ENCODE data around the gene IL3. TPM values are rescaled to one million over a fixed set of nuclear protein-coding genes. Genes with fewer than 3 reads are reported as not detected.

Gene IL3
- total RNA-seq, 1 experiment from 2014 or later, result not detected

DNA sequence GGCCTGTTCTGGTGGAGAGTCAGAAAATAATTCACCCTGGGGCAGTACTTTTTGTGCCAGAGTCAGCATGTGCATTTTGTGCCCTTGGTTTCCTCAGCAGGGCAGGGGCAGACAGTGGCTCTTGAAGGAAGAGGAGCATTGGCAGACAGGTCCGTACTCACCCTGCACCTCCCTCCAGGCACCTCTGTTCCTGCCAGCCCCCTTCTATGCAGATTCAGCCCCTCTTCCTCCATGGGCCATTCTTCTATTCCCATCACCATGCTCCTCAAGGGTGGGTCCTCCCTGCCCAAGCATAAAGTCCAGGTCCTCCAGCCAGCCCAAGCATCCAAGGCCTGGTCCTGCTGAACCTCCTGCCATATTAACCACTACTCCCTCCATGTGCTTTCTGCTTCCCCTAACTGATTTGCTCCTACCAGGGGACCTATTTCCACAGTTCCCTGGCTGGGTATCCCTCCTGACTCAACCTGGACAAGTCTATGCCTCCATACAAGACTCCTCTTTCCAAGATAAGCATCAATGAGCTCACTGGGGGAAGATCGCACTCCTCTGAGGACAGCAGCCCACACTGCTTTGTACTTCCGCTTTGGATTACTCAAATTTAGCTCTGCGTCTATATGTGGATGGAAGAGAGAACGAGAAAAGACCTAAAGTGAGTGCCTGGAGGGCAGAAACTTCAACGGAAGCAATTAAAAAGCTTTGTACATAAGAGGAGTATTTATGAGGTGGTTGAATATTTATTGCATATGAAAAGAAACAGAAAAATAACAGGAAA lies 39.7 kb upstream of the IL3 start (continued):
- TF ChIP-seq, protein P1, sequence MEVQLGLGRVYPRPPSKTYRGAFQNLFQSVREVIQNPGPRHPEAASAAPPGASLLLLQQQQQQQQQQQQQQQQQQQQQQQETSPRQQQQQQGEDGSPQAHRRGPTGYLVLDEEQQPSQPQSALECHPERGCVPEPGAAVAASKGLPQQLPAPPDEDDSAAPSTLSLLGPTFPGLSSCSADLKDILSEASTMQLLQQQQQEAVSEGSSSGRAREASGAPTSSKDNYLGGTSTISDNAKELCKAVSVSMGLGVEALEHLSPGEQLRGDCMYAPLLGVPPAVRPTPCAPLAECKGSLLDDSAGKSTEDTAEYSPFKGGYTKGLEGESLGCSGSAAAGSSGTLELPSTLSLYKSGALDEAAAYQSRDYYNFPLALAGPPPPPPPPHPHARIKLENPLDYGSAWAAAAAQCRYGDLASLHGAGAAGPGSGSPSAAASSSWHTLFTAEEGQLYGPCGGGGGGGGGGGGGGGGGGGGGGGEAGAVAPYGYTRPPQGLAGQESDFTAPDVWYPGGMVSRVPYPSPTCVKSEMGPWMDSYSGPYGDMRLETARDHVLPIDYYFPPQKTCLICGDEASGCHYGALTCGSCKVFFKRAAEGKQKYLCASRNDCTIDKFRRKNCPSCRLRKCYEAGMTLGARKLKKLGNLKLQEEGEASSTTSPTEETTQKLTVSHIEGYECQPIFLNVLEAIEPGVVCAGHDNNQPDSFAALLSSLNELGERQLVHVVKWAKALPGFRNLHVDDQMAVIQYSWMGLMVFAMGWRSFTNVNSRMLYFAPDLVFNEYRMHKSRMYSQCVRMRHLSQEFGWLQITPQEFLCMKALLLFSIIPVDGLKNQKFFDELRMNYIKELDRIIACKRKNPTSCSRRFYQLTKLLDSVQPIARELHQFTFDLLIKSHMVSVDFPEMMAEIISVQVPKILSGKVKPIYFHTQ (CRISPR knock-in tag; IDR thresholded peaks at IDR 0.05), result no peak
- TF ChIP-seq ZNF416 (CRISPR knock-in tag; IDR thresholded peaks at IDR 0.05) (no peak), TEAD4 (CRISPR knock-in tag; IDR thresholded peaks at IDR 0.05) (no peak)

DNA sequence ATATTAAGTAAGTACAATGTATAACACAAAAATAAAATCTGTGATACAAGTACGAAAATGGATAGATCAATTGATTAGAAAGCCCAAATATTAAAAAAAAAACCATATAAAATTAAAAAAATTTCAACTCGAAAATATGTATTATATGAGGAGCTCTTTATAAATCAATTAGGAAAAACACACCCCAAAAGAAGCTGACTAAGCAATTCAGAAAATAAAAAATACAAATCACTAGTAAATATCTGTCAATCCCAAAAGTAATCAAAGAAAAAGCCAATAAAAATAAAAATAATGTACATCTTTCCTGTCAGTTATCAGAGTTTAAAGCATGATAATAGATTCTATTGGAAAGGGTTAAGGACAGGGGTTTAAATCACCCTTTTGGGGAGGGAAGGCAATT lies 38.8 kb upstream of the IL3 start:
- TF ChIP-seq, protein P2, sequence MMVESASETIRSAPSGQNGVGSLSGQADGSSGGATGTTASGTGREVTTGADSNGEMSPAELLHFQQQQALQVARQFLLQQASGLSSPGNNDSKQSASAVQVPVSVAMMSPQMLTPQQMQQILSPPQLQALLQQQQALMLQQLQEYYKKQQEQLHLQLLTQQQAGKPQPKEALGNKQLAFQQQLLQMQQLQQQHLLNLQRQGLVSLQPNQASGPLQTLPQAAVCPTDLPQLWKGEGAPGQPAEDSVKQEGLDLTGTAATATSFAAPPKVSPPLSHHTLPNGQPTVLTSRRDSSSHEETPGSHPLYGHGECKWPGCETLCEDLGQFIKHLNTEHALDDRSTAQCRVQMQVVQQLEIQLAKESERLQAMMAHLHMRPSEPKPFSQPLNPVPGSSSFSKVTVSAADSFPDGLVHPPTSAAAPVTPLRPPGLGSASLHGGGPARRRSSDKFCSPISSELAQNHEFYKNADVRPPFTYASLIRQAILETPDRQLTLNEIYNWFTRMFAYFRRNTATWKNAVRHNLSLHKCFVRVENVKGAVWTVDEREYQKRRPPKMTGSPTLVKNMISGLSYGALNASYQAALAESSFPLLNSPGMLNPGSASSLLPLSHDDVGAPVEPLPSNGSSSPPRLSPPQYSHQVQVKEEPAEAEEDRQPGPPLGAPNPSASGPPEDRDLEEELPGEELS (CRISPR knock-in tag; IDR thresholded peaks at IDR 0.05), result no peak
- TF ChIP-seq, protein P3, sequence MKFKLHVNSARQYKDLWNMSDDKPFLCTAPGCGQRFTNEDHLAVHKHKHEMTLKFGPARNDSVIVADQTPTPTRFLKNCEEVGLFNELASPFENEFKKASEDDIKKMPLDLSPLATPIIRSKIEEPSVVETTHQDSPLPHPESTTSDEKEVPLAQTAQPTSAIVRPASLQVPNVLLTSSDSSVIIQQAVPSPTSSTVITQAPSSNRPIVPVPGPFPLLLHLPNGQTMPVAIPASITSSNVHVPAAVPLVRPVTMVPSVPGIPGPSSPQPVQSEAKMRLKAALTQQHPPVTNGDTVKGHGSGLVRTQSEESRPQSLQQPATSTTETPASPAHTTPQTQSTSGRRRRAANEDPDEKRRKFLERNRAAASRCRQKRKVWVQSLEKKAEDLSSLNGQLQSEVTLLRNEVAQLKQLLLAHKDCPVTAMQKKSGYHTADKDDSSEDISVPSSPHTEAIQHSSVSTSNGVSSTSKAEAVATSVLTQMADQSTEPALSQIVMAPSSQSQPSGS (CRISPR knock-in tag; IDR thresholded peaks at IDR 0.05; ENCODE audit: borderline replicate concordance, low read depth), result no peak
- no peak for TF ChIP-seq HMGA2 (CRISPR knock-in tag; IDR thresholded peaks at IDR 0.05)
- no peak overlapping the region for H3K27ac Mint-ChIP-seq

DNA sequence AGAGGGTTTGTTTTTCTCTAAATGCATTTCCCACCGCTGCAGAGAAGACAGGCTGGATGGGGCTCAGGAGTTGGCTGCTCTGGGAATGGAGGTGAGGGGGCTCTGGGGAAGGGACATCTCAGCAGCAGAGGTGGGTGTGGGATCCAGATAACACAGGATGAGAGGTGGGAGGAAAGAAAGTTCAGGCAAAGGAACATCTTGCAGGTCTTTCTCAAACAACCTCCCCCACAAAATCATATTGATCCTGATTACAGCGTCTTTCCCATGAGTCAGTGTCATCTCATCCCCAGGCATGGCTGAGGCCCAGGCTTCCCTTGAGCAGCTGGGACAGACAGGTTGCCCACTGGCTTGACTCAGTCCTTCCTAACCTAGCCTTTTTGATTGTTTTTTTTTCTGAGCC lies 37.7 kb upstream of the IL3 start:
- Mint-ChIP-seq H3K9me3 (no peaks in the 10 kb centered on the region), H3K4me3 (no peak overlapping the region), H3K27me3 (ENCODE audit: low read depth) (no peaks in the 10 kb centered on the region), H3K4me1 (peaks cover 3% of the 10 kb centered on the region; the same call in 1 of the 2 replicates), H3K36me3 (no peaks in the 10 kb centered on the region), H3K27ac (no peak overlapping the region)
- CTCF ChIA-PET, result no interaction called here
- ATAC-seq (no peak), DNase-seq (ENCODE audit: low spot score) (no peak)
- POLR2A ChIA-PET, result no interaction called here
- TF ChIP-seq, protein P4, sequence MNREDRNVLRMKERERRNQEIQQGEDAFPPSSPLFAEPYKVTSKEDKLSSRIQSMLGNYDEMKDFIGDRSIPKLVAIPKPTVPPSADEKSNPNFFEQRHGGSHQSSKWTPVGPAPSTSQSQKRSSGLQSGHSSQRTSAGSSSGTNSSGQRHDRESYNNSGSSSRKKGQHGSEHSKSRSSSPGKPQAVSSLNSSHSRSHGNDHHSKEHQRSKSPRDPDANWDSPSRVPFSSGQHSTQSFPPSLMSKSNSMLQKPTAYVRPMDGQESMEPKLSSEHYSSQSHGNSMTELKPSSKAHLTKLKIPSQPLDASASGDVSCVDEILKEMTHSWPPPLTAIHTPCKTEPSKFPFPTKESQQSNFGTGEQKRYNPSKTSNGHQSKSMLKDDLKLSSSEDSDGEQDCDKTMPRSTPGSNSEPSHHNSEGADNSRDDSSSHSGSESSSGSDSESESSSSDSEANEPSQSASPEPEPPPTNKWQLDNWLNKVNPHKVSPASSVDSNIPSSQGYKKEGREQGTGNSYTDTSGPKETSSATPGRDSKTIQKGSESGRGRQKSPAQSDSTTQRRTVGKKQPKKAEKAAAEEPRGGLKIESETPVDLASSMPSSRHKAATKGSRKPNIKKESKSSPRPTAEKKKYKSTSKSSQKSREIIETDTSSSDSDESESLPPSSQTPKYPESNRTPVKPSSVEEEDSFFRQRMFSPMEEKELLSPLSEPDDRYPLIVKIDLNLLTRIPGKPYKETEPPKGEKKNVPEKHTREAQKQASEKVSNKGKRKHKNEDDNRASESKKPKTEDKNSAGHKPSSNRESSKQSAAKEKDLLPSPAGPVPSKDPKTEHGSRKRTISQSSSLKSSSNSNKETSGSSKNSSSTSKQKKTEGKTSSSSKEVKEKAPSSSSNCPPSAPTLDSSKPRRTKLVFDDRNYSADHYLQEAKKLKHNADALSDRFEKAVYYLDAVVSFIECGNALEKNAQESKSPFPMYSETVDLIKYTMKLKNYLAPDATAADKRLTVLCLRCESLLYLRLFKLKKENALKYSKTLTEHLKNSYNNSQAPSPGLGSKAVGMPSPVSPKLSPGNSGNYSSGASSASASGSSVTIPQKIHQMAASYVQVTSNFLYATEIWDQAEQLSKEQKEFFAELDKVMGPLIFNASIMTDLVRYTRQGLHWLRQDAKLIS (CRISPR knock-in tag; IDR thresholded peaks at IDR 0.05; ENCODE audit: borderline replicate concordance), result no peak
- TF ChIP-seq FOXK1 (CRISPR knock-in tag; IDR thresholded peaks at IDR 0.05), result no peak
- TF ChIP-seq SMAD4 (CRISPR knock-in tag; IDR thresholded peaks at IDR 0.05), result no peak
- no peak for TF ChIP-seq TEAD1 (CRISPR knock-in tag; IDR thresholded peaks at IDR 0.05)
- TF ChIP-seq ZNF416 (CRISPR knock-in tag; IDR thresholded peaks at IDR 0.05), result no peak
- no peak for TF ChIP-seq SMAD3 (CRISPR knock-in tag; IDR thresholded peaks at IDR 0.05; ENCODE audit: borderline replicate concordance)
- TF ChIP-seq ETV6 (CRISPR knock-in tag; IDR thresholded peaks at IDR 0.05), result no peak
- TF ChIP-seq, protein P5, sequence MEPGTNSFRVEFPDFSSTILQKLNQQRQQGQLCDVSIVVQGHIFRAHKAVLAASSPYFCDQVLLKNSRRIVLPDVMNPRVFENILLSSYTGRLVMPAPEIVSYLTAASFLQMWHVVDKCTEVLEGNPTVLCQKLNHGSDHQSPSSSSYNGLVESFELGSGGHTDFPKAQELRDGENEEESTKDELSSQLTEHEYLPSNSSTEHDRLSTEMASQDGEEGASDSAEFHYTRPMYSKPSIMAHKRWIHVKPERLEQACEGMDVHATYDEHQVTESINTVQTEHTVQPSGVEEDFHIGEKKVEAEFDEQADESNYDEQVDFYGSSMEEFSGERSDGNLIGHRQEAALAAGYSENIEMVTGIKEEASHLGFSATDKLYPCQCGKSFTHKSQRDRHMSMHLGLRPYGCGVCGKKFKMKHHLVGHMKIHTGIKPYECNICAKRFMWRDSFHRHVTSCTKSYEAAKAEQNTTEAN (CRISPR knock-in tag; IDR thresholded peaks at IDR 0.05), result no peak
- TF ChIP-seq, protein P6, sequence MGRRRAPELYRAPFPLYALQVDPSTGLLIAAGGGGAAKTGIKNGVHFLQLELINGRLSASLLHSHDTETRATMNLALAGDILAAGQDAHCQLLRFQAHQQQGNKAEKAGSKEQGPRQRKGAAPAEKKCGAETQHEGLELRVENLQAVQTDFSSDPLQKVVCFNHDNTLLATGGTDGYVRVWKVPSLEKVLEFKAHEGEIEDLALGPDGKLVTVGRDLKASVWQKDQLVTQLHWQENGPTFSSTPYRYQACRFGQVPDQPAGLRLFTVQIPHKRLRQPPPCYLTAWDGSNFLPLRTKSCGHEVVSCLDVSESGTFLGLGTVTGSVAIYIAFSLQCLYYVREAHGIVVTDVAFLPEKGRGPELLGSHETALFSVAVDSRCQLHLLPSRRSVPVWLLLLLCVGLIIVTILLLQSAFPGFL (CRISPR knock-in tag; IDR thresholded peaks at IDR 0.05; ENCODE audit: borderline replicate concordance), result no peak
- TF ChIP-seq, protein P7, sequence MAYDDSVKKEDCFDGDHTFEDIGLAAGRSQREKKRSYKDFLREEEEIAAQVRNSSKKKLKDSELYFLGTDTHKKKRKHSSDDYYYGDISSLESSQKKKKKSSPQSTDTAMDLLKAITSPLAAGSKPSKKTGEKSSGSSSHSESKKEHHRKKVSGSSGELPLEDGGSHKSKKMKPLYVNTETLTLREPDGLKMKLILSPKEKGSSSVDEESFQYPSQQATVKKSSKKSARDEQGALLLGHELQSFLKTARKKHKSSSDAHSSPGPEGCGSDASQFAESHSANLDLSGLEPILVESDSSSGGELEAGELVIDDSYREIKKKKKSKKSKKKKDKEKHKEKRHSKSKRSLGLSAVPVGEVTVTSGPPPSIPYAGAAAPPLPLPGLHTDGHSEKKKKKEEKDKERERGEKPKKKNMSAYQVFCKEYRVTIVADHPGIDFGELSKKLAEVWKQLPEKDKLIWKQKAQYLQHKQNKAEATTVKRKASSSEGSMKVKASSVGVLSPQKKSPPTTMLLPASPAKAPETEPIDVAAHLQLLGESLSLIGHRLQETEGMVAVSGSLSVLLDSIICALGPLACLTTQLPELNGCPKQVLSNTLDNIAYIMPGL (CRISPR knock-in tag; IDR thresholded peaks at IDR 0.05), result no peak
- no peak for TF ChIP-seq NR2C2 (CRISPR knock-in tag; IDR thresholded peaks at IDR 0.05)

More for the DNA sequence above, 38.8 kb upstream of the IL3 start:
- Mint-ChIP-seq H3K9me3 (no peaks in the 10 kb centered on the region), H3K4me1 (peaks cover 8% of the 10 kb centered on the region; the same call in 1 of the 2 replicates), H3K27me3 (ENCODE audit: low read depth) (no peaks in the 10 kb centered on the region), H3K4me3 (no peak overlapping the region), H3K36me3 (no peaks in the 10 kb centered on the region)
- DNase-seq (ENCODE audit: low spot score), result no peak
- ChIA-PET POLR2A (no interaction called here), CTCF (no interaction called here)
- no peak for ATAC-seq

Measured in WTC11 (cell line).